WTC11 (cell line): ENCODE data around the gene PAIP2. TPM values are rescaled to one million over a fixed set of nuclear protein-coding genes. Genes with fewer than 3 reads are reported as not detected.

Source experiments
- ATAC-seq: fragments of 200-7000 bp; cut with Tn5 transposase; 2 replicates; pipeline ENCODE4 v1.10.0; 2021; ENCODE audit warnings: mild to moderate bottlenecking, moderate library complexity
- CTCF ChIA-PET: fragments of 300-600 bp; sonication (Branson Sonifier 250); formaldehyde crosslinking; loops from one replicate; lab custom pipeline; 2021; ENCODE audit warnings: antibody characterized with exemption; lab: Charles Lee
- POLR2A ChIA-PET: fragments of 350-600 bp; sonication (Branson Sonifier 250); formaldehyde crosslinking; loops from one replicate; lab custom pipeline; 2021; ENCODE audit warnings: antibody characterized with exemption; lab: Charles Lee
- DNase-seq: peaks from one replicate; pipeline ENCODE4 v3.0.0; 2021; ENCODE audit warnings: low spot score
- H3K27ac Mint-ChIP-seq: 2 replicates; pipeline ENCODE4 v1.8.0; 2021; ENCODE audit warnings: mixed read lengths
- H3K27me3 Mint-ChIP-seq: 2 replicates; pipeline ENCODE4 v1.8.0; 2021; ENCODE audit warnings: low read depth, mild to moderate bottlenecking, moderate library complexity, mixed read lengths
- H3K36me3 Mint-ChIP-seq: 2 replicates; pipeline ENCODE4 v1.8.0; 2021; ENCODE audit warnings: mixed read lengths
- H3K4me1 Mint-ChIP-seq: 2 replicates; pipeline ENCODE4 v1.8.0; 2022; ENCODE audit warnings: mixed read lengths
- H3K4me3 Mint-ChIP-seq: 2 replicates; pipeline ENCODE4 v1.8.0; 2021; ENCODE audit warnings: mild to moderate bottlenecking, moderate library complexity, mixed read lengths
- H3K9me3 Mint-ChIP-seq: 2 replicates; pipeline ENCODE4 v1.8.0; 2021; ENCODE audit warnings: mixed read lengths
- AFF4 ChIP-seq: sonication (generic); formaldehyde crosslinking; IDR thresholded peaks from 2 replicates; pipeline ENCODE4 v1.8.1; 2023; ENCODE audit warnings: mild to moderate bottlenecking, missing genetic modification reagents, borderline replicate concordance
- EMX1 ChIP-seq: fragments of 250-450 bp; sonication (Bioruptor Pico); IDR thresholded peaks from 2 replicates; pipeline ENCODE4 v1.8.0; 2021; ENCODE audit warnings: mild to moderate bottlenecking
- ESRRA ChIP-seq: sonication (generic); formaldehyde crosslinking; IDR thresholded peaks from 2 replicates; pipeline ENCODE4 v1.8.1; 2022; ENCODE audit warnings: mild to moderate bottlenecking, missing genetic modification reagents, borderline replicate concordance
- GTF2I ChIP-seq: fragments of 250-450 bp; sonication (Bioruptor Pico); conservative IDR thresholded peaks from 2 replicates; pipeline ENCODE4 v1.4.0; 2021; ENCODE audit warnings: mild to moderate bottlenecking
- HMGA2 ChIP-seq: fragments of 250-450 bp; sonication (Bioruptor Pico); IDR thresholded peaks from 2 replicates; pipeline ENCODE4 v1.4.0; 2021; ENCODE audit warnings: mild to moderate bottlenecking, moderate library complexity
- IRF2 ChIP-seq: sonication (generic); formaldehyde crosslinking; IDR thresholded peaks from 2 replicates; pipeline ENCODE4 v1.8.0; 2022; ENCODE audit warnings: low read depth, missing genetic modification reagents, borderline replicate concordance
- JAZF1 ChIP-seq: fragments of 250-450 bp; sonication (Bioruptor Pico); IDR thresholded peaks from 2 replicates; pipeline ENCODE4 v1.9.0; 2021; ENCODE audit warnings: moderate library complexity, mild to moderate bottlenecking, inconsistent platforms
- MYBL2 ChIP-seq: sonication (generic); formaldehyde crosslinking; IDR thresholded peaks from 2 replicates; pipeline ENCODE4 v1.8.1; 2023; ENCODE audit warnings: mild to moderate bottlenecking, moderate library complexity, missing genetic modification reagents
- NFATC4 ChIP-seq: fragments of 250-450 bp; sonication (Bioruptor Pico); IDR thresholded peaks from 2 replicates; pipeline ENCODE4 v1.9.0; 2021; ENCODE audit warnings: mild to moderate bottlenecking
- NFE2L1 ChIP-seq: sonication (generic); formaldehyde crosslinking; IDR thresholded peaks from 2 replicates; pipeline ENCODE4 v1.8.1; 2023; ENCODE audit warnings: missing genetic modification reagents
- NR2C2 ChIP-seq: sonication (generic); formaldehyde crosslinking; IDR thresholded peaks from 2 replicates; pipeline ENCODE4 v1.8.0; 2022; ENCODE audit warnings: mild to moderate bottlenecking, missing genetic modification reagents
- TP53 ChIP-seq: sonication (generic); formaldehyde crosslinking; IDR thresholded peaks from 2 replicates; pipeline ENCODE4 v1.8.1; 2023; ENCODE audit warnings: mild to moderate bottlenecking, missing genetic modification reagents
- ZNF232 ChIP-seq: sonication (generic); formaldehyde crosslinking; IDR thresholded peaks from 2 replicates; pipeline ENCODE4 v1.8.0; 2022; ENCODE audit warnings: mild to moderate bottlenecking, missing genetic modification reagents
- ZNF317 ChIP-seq: sonication (generic); formaldehyde crosslinking; IDR thresholded peaks from 2 replicates; pipeline ENCODE4 v1.8.1; 2023; ENCODE audit warnings: low read depth, mild to moderate bottlenecking, moderate library complexity, missing genetic modification reagents, borderline replicate concordance
- ZNF396 ChIP-seq: fragments of 250-450 bp; sonication (Bioruptor Pico); IDR thresholded peaks from 2 replicates; pipeline ENCODE4 v1.8.0; 2021; ENCODE audit warnings: mild to moderate bottlenecking, moderate library complexity, borderline replicate concordance
- ZNF416 ChIP-seq: fragments of 250-450 bp; sonication (Bioruptor Pico); IDR thresholded peaks from 2 replicates; pipeline ENCODE4 v1.9.0; 2021; ENCODE audit warnings: mild to moderate bottlenecking, inconsistent platforms
- total RNA-seq: library from RNA; stranded (reverse); gene quantifications from 3 replicates; pipeline ENCODE4 v1.2.3, GENCODE V29; 2021
- TF ChIP-seq, protein P1 (sequence below): sonication (generic); formaldehyde crosslinking; conservative IDR thresholded peaks from 2 replicates; pipeline ENCODE4 v1.8.1; 2023; ENCODE audit warnings: mild to moderate bottlenecking, low read depth, missing genetic modification reagents, moderate library complexity
- TF ChIP-seq, protein P2 (sequence below): sonication (generic); formaldehyde crosslinking; IDR thresholded peaks from 2 replicates; pipeline ENCODE4 v1.8.1; 2022; ENCODE audit warnings: low read depth, mild to moderate bottlenecking, moderate library complexity, missing genetic modification reagents, borderline replicate concordance
- TF ChIP-seq, protein P3 (sequence below): sonication (generic); formaldehyde crosslinking; IDR thresholded peaks from 2 replicates; pipeline ENCODE4 v1.8.0; 2022; ENCODE audit warnings: mild to moderate bottlenecking, missing genetic modification reagents

The PAIP2 gene
- total RNA-seq, 1 experiment from 2014 or later: 126 TPM

GRCh38 chr5:139295346-139296057 lies 46.2 kb upstream of the PAIP2 start:
- H3K27ac Mint-ChIP-seq: peak overlapping the region; percentile 99
- DNase-seq: no peak
- ChIA-PET CTCF (no interaction called here), POLR2A (no interaction called here)
- no peak for ATAC-seq
- peak overlapping the region; percentile 99 for H3K4me3 Mint-ChIP-seq
- peaks cover 48% of the 10 kb centered on the region for H3K4me1 Mint-ChIP-seq
- H3K27me3 Mint-ChIP-seq: no peaks in the 10 kb centered on the region
- H3K9me3 Mint-ChIP-seq: no peaks in the 10 kb centered on the region
- peaks cover 26% of the 10 kb centered on the region for H3K36me3 Mint-ChIP-seq
- 0 out of 2 replicates have a peak, but pooled peaks have one; percentile 11 for TF ChIP-seq GTF2I (CRISPR knock-in tag)
- no peak for TF ChIP-seq ZNF232 (CRISPR knock-in tag)

DNA sequence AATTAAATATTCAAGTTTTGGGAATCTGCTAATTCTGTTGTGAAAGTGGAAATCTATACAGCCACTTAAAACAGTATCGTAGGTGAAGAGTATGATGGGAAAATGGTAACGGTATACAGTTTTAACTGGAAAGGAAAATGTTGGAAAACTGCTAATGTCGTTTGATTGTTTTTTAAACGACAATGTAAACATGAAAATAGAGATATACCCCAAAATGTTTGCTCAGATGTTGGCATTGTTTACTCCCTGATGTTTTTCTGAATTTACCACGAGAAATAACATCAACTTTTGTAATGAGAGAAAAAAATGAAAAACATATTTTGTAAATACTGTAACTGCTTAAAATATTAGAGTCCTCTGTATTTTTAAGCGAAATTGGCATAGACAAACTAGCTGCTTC lies 45.5 kb upstream of the PAIP2 start:
- Mint-ChIP-seq H3K36me3 (peaks cover 19% of the 10 kb centered on the region), H3K4me3 (peak overlapping the region; percentile 99), H3K4me1 (peaks cover 50% of the 10 kb centered on the region), H3K27me3 (no peaks in the 10 kb centered on the region), H3K9me3 (no peaks in the 10 kb centered on the region), H3K27ac (peak overlapping the region; percentile 46)
- POLR2A ChIA-PET: interaction anchor here (0.6 to 1.5 kb wide), 4 partner anchors 10 to 61 kb away, joined by 3 to 5 read pairs (median 4); no protein-coding TSS in a partner anchor
- no peak for DNase-seq
- TF ChIP-seq ZNF317 (CRISPR knock-in tag) (no peak), JAZF1 (CRISPR knock-in tag) (no peak), TP53 (CRISPR knock-in tag) (no peak), NR2C2 (CRISPR knock-in tag) (no peak), ESRRA (CRISPR knock-in tag) (no peak), HMGA2 (CRISPR knock-in tag) (no peak), NFATC4 (no peak), NFE2L1 (CRISPR knock-in tag) (no peak), EMX1 (CRISPR knock-in tag) (no peak), ZNF396 (no peak), MYBL2 (CRISPR knock-in tag) (no peak), IRF2 (CRISPR knock-in tag) (no peak), AFF4 (CRISPR knock-in tag) (no peak), ZNF232 (CRISPR knock-in tag) (no peak), ZNF416 (CRISPR knock-in tag) (no peak)
- TF ChIP-seq, protein P1, sequence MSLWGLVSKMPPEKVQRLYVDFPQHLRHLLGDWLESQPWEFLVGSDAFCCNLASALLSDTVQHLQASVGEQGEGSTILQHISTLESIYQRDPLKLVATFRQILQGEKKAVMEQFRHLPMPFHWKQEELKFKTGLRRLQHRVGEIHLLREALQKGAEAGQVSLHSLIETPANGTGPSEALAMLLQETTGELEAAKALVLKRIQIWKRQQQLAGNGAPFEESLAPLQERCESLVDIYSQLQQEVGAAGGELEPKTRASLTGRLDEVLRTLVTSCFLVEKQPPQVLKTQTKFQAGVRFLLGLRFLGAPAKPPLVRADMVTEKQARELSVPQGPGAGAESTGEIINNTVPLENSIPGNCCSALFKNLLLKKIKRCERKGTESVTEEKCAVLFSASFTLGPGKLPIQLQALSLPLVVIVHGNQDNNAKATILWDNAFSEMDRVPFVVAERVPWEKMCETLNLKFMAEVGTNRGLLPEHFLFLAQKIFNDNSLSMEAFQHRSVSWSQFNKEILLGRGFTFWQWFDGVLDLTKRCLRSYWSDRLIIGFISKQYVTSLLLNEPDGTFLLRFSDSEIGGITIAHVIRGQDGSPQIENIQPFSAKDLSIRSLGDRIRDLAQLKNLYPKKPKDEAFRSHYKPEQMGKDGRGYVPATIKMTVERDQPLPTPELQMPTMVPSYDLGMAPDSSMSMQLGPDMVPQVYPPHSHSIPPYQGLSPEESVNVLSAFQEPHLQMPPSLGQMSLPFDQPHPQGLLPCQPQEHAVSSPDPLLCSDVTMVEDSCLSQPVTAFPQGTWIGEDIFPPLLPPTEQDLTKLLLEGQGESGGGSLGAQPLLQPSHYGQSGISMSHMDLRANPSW: no peak
- TF ChIP-seq, protein P2, sequence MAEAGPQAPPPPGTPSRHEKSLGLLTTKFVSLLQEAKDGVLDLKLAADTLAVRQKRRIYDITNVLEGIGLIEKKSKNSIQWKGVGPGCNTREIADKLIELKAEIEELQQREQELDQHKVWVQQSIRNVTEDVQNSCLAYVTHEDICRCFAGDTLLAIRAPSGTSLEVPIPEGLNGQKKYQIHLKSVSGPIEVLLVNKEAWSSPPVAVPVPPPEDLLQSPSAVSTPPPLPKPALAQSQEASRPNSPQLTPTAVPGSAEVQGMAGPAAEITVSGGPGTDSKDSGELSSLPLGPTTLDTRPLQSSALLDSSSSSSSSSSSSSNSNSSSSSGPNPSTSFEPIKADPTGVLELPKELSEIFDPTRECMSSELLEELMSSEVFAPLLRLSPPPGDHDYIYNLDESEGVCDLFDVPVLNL (CRISPR knock-in tag): no peak
- TF ChIP-seq, protein P3, sequence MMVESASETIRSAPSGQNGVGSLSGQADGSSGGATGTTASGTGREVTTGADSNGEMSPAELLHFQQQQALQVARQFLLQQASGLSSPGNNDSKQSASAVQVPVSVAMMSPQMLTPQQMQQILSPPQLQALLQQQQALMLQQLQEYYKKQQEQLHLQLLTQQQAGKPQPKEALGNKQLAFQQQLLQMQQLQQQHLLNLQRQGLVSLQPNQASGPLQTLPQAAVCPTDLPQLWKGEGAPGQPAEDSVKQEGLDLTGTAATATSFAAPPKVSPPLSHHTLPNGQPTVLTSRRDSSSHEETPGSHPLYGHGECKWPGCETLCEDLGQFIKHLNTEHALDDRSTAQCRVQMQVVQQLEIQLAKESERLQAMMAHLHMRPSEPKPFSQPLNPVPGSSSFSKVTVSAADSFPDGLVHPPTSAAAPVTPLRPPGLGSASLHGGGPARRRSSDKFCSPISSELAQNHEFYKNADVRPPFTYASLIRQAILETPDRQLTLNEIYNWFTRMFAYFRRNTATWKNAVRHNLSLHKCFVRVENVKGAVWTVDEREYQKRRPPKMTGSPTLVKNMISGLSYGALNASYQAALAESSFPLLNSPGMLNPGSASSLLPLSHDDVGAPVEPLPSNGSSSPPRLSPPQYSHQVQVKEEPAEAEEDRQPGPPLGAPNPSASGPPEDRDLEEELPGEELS: no peak
- CTCF ChIA-PET: no interaction called here
- no peak for ATAC-seq
